GM23338 (cell line): ENCODE data around the gene SNTG2. TPM values are rescaled to one million over a fixed set of nuclear protein-coding genes. Genes with fewer than 3 reads are reported as not detected.

Experiments used
- ATAC-seq: fragments of 200-7000 bp; cut with Tn5 transposase; 3 replicates; pipeline ENCODE4 v1.9.1; 2020
- DNase-seq: peaks from one replicate; pipeline ENCODE4 v3.0.0-alpha.2; 2015; ENCODE audit warnings: low spot score
- H2AFZ ChIP-seq: fragments of 200-600 bp; sonication (generic); 2 replicates; pipeline ENCODE4 v1.8.0; 2016; ENCODE audit warnings: antibody characterized with exemption, mild to moderate bottlenecking, moderate library complexity
- H3F3A ChIP-seq: fragments of 200-600 bp; sonication (generic); replicated peaks from 2 replicates; pipeline ENCODE4 v1.8.0; 2017; ENCODE audit warnings: antibody characterized with exemption, mixed run types, low read depth
- H3K27ac ChIP-seq: fragments of 200-600 bp; sonication (generic); 2 replicates; pipeline ENCODE4 v1.6.1; 2016; ENCODE audit warnings: low read depth
- H3K27me3 ChIP-seq: fragments of 200-600 bp; sonication (generic); 2 replicates; pipeline ENCODE4 v1.8.0; 2016; ENCODE audit warnings: mild to moderate bottlenecking, mixed run types, moderate library complexity; ENCODE audit not compliant: insufficient read depth
- H3K36me3 ChIP-seq: fragments of 200-600 bp; sonication (generic); 2 replicates; pipeline ENCODE4 v1.8.0; 2016; ENCODE audit warnings: mild to moderate bottlenecking; ENCODE audit not compliant: insufficient read depth
- H3K4me1 ChIP-seq: fragments of 200-600 bp; sonication (generic); 2 replicates; pipeline ENCODE4 v1.8.0; 2016; ENCODE audit warnings: mild to moderate bottlenecking, moderate library complexity; ENCODE audit not compliant: insufficient read depth
- H3K4me2 ChIP-seq: fragments of 200-600 bp; sonication (generic); 2 replicates; pipeline ENCODE4 v1.7.1; 2017; ENCODE audit warnings: mixed run types
- H3K4me3 ChIP-seq: fragments of 200-600 bp; sonication (generic); 2 replicates; pipeline ENCODE4 v1.6.1; 2016; ENCODE audit warnings: mixed run types
- H3K79me2 ChIP-seq: fragments of 200-600 bp; sonication (generic); replicated peaks from 2 replicates; pipeline ENCODE4 v1.8.0; 2017; ENCODE audit warnings: mild to moderate bottlenecking; ENCODE audit not compliant: insufficient read depth
- H3K9me2 ChIP-seq: fragments of 200-600 bp; sonication (generic); 2 replicates; pipeline ENCODE4 v1.8.0; 2017; ENCODE audit not compliant: insufficient read depth
- H4K20me1 ChIP-seq: fragments of 200-600 bp; sonication (generic); replicated peaks from 2 replicates; pipeline ENCODE4 v1.8.0; 2017; ENCODE audit warnings: mild to moderate bottlenecking; ENCODE audit not compliant: insufficient read depth
- H3K27ac Mint-ChIP-seq: 2 replicates; pipeline ENCODE4 v1.8.0; 2020; ENCODE audit warnings: inconsistent platforms, mild to moderate bottlenecking, moderate library complexity, mixed read lengths
- H3K27me3 Mint-ChIP-seq: 3 replicates; pipeline ENCODE4 v1.8.0; 2022; ENCODE audit warnings: low read depth, mild to moderate bottlenecking, moderate library complexity, mixed read lengths, inconsistent platforms; ENCODE audit not compliant: insufficient read depth, poor library complexity
- H3K36me3 Mint-ChIP-seq: 3 replicates; pipeline ENCODE4 v1.8.0; 2021; ENCODE audit warnings: low read depth, mild to moderate bottlenecking, inconsistent platforms, moderate library complexity, mixed read lengths
- H3K4me1 Mint-ChIP-seq: 3 replicates; pipeline ENCODE4 v1.8.0; 2020; ENCODE audit warnings: mild to moderate bottlenecking, inconsistent platforms, mixed read lengths
- H3K4me3 Mint-ChIP-seq: 3 replicates; pipeline ENCODE4 v1.8.0; 2021; ENCODE audit warnings: moderate library complexity, mild to moderate bottlenecking, inconsistent platforms, mixed read lengths
- H3K9me3 Mint-ChIP-seq: 3 replicates; pipeline ENCODE4 v1.8.0; 2020; ENCODE audit warnings: moderate library complexity, mild to moderate bottlenecking, inconsistent platforms, mixed read lengths
- CREB1 ChIP-seq: fragments of 250-450 bp; sonication (Bioruptor Pico); IDR thresholded peaks from 2 replicates; pipeline ENCODE4 v1.5.0; 2020; ENCODE audit warnings: low read depth, mild to moderate bottlenecking, moderate library complexity
- EZH2phosphoT487 ChIP-seq: fragments of 200-600 bp; sonication (generic); IDR thresholded peaks from one replicate; pipeline ENCODE4 v1.8.1; 2018; ENCODE audit warnings: antibody characterized with exemption; ENCODE audit not compliant: unreplicated experiment
- JUNB ChIP-seq: IDR thresholded peaks from one replicate; pipeline ENCODE4 v1.6.1; 2016; ENCODE audit warnings: antibody characterized with exemption; ENCODE audit not compliant: unreplicated experiment
- POLR2AphosphoS5 ChIP-seq: IDR thresholded peaks from 2 replicates; pipeline ENCODE4 v1.6.1; 2016; ENCODE audit warnings: antibody characterized with exemption, low read depth
- ZNF331 ChIP-seq: fragments of 250-450 bp; sonication (Bioruptor Pico); IDR thresholded peaks from 2 replicates; pipeline ENCODE4 v1.5.0; 2020; ENCODE audit warnings: low read depth, mild to moderate bottlenecking, moderate library complexity
- polyA plus RNA-seq: library from polyadenylated mRNA; unstranded; fragments of >200 nt; fragmentation: Nextera tagmentation; extraction: Ambion mirVana; gene quantifications from 2 replicates; pipeline ENCODE4 v1.2.1, GENCODE V29; 2016
- total RNA-seq: library from RNA; depleted of rRNA; stranded (reverse); fragments of >200 nt; shearing (Covaris generic); gene quantifications from 2 replicates; pipeline ENCODE4 v1.2.3, GENCODE V29; 2014
- TF ChIP-seq, protein P1 (sequence below), 2 experiments: fragments of 200-600 bp in 1 of 2; sonication (generic) in 1 of 2; conservative IDR thresholded peaks; 2 replicates each; pipeline versions ENCODE4 v1.5.1 to v1.6.1; 2016 to 2017; ENCODE audit warnings: antibody characterized with exemption in 2 of 2, low read depth in 2 of 2, mild to moderate bottlenecking in 2 of 2, moderate library complexity in 1 of 2
- TF ChIP-seq, protein P2 (sequence below): IDR thresholded peaks from one replicate; pipeline ENCODE4 v1.6.1; 2018; ENCODE audit warnings: antibody characterized with exemption; ENCODE audit not compliant: unreplicated experiment
- TF ChIP-seq, protein P3 (sequence below): fragments of 250-450 bp; sonication (Bioruptor Pico); IDR thresholded peaks from 2 replicates; pipeline ENCODE4 v1.5.0; 2020; ENCODE audit warnings: mild to moderate bottlenecking, moderate library complexity

The SNTG2 gene
- total and polyA plus RNA-seq, 2 experiments from 2014 or later: 27.5 to 60.4 TPM

DNA sequence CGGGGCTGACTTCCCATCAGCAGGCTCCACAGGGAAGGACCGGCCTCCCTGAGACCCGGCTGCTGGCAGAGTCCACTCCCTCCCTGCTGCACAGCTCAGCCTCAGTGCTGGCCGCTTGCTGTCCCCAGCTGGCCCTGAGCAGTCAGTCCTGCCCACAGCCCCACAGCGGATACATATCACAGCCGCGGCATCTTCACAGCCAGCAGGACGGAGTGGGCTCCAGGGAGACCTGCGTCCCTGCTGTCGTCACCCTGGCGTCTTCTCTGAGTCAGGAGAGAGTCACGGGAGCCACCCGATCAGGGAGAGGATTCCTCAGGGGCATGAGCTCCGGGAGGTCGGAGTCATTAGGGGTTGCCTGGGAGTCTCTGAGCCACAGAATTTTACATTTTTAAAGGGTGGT lies 13.1 kb upstream of the SNTG2 start (continued):
- TF ChIP-seq, protein P1, sequence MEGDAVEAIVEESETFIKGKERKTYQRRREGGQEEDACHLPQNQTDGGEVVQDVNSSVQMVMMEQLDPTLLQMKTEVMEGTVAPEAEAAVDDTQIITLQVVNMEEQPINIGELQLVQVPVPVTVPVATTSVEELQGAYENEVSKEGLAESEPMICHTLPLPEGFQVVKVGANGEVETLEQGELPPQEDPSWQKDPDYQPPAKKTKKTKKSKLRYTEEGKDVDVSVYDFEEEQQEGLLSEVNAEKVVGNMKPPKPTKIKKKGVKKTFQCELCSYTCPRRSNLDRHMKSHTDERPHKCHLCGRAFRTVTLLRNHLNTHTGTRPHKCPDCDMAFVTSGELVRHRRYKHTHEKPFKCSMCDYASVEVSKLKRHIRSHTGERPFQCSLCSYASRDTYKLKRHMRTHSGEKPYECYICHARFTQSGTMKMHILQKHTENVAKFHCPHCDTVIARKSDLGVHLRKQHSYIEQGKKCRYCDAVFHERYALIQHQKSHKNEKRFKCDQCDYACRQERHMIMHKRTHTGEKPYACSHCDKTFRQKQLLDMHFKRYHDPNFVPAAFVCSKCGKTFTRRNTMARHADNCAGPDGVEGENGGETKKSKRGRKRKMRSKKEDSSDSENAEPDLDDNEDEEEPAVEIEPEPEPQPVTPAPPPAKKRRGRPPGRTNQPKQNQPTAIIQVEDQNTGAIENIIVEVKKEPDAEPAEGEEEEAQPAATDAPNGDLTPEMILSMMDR (conservative IDR thresholded peaks at IDR 0.05; ENCODE audit: low read depth in 2 of 2): no peak
- no peak for TF ChIP-seq EZH2phosphoT487
- TF ChIP-seq ZNF331 (CRISPR knock-in tag): no peak
- TF ChIP-seq, protein P2, sequence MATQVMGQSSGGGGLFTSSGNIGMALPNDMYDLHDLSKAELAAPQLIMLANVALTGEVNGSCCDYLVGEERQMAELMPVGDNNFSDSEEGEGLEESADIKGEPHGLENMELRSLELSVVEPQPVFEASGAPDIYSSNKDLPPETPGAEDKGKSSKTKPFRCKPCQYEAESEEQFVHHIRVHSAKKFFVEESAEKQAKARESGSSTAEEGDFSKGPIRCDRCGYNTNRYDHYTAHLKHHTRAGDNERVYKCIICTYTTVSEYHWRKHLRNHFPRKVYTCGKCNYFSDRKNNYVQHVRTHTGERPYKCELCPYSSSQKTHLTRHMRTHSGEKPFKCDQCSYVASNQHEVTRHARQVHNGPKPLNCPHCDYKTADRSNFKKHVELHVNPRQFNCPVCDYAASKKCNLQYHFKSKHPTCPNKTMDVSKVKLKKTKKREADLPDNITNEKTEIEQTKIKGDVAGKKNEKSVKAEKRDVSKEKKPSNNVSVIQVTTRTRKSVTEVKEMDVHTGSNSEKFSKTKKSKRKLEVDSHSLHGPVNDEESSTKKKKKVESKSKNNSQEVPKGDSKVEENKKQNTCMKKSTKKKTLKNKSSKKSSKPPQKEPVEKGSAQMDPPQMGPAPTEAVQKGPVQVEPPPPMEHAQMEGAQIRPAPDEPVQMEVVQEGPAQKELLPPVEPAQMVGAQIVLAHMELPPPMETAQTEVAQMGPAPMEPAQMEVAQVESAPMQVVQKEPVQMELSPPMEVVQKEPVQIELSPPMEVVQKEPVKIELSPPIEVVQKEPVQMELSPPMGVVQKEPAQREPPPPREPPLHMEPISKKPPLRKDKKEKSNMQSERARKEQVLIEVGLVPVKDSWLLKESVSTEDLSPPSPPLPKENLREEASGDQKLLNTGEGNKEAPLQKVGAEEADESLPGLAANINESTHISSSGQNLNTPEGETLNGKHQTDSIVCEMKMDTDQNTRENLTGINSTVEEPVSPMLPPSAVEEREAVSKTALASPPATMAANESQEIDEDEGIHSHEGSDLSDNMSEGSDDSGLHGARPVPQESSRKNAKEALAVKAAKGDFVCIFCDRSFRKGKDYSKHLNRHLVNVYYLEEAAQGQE: no peak

DNA sequence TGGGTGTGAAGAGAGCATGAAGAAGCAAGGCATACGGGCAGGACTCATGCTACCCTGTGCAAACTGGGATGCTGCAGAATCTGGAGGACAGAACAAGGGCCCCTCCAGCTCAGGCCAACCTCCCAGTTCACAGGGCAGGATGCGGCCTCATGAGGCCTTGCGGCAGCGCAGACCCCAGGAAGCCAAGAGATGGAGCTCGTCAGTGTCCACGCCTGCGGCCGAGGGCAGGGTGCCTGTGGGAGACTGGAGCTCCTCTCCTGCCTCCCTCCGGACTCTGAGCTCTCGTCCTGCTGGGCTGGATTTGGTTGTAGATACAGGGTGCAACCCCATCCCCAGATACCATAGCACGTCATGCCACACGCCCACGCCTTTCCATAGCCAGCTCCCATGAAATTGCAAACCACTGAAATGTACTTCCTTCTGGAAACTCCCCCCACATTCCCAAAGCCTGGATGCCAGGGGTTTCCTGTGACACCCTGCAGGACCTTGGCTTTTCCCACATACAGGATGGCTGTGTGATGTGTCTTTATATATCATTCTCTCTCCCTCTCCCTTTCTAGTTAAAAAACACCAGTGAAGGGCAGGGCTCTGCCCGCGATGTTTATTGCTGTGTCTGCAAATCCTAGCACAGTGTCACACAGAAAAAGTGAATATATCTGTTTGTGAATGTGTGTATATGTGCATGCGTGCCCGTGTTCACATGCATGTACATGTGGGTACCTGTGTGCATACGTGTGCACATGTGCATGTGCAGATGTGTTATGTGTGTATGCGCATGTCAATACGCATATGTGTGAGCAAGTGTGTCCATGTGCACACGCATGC lies 12.3 kb upstream of the SNTG2 start:
- H3K4me2 ChIP-seq: no peak overlapping the region
- DNase-seq (no peak), ATAC-seq (no peak)
- H3K27me3 Mint-ChIP-seq: peaks cover 5% of the 10 kb centered on the region
- no peak overlapping the region for H3K4me3 ChIP-seq
- H3K4me1 ChIP-seq: peaks cover 4% of the 10 kb centered on the region; the same call in 1 of the 2 replicates
- 0 out of 2 replicates have a peak, but pooled peaks cover 3% of the 10 kb centered on the region for H3K9me2 ChIP-seq
- 0 out of 2 replicates have a peak, but pooled peaks cover 2% of the 10 kb centered on the region for H3F3A ChIP-seq
- H3K79me2 ChIP-seq: no peaks in the 10 kb centered on the region
- H3K36me3 Mint-ChIP-seq: peaks cover 14% of the 10 kb centered on the region; the same call in 2 of the 3 replicates
- H3K4me3 Mint-ChIP-seq: no peak overlapping the region; the same call in 2 of the 3 replicates
- peaks cover 12% of the 10 kb centered on the region; the same call in 2 of the 3 replicates for H3K4me1 Mint-ChIP-seq
- no peak overlapping the region for H2AFZ ChIP-seq
- H4K20me1 ChIP-seq: no peaks in the 10 kb centered on the region
- H3K36me3 ChIP-seq: no peaks in the 10 kb centered on the region
- H3K27me3 ChIP-seq: no peaks in the 10 kb centered on the region; the same call in 1 of the 2 replicates
- no peak overlapping the region for H3K27ac Mint-ChIP-seq
- peaks cover 16% of the 10 kb centered on the region; the same call in 2 of the 3 replicates for H3K9me3 Mint-ChIP-seq
- no peak overlapping the region for H3K27ac ChIP-seq
- no peak for TF ChIP-seq POLR2AphosphoS5
- TF ChIP-seq CREB1 (CRISPR knock-in tag): no peak
- TF ChIP-seq, protein P3, sequence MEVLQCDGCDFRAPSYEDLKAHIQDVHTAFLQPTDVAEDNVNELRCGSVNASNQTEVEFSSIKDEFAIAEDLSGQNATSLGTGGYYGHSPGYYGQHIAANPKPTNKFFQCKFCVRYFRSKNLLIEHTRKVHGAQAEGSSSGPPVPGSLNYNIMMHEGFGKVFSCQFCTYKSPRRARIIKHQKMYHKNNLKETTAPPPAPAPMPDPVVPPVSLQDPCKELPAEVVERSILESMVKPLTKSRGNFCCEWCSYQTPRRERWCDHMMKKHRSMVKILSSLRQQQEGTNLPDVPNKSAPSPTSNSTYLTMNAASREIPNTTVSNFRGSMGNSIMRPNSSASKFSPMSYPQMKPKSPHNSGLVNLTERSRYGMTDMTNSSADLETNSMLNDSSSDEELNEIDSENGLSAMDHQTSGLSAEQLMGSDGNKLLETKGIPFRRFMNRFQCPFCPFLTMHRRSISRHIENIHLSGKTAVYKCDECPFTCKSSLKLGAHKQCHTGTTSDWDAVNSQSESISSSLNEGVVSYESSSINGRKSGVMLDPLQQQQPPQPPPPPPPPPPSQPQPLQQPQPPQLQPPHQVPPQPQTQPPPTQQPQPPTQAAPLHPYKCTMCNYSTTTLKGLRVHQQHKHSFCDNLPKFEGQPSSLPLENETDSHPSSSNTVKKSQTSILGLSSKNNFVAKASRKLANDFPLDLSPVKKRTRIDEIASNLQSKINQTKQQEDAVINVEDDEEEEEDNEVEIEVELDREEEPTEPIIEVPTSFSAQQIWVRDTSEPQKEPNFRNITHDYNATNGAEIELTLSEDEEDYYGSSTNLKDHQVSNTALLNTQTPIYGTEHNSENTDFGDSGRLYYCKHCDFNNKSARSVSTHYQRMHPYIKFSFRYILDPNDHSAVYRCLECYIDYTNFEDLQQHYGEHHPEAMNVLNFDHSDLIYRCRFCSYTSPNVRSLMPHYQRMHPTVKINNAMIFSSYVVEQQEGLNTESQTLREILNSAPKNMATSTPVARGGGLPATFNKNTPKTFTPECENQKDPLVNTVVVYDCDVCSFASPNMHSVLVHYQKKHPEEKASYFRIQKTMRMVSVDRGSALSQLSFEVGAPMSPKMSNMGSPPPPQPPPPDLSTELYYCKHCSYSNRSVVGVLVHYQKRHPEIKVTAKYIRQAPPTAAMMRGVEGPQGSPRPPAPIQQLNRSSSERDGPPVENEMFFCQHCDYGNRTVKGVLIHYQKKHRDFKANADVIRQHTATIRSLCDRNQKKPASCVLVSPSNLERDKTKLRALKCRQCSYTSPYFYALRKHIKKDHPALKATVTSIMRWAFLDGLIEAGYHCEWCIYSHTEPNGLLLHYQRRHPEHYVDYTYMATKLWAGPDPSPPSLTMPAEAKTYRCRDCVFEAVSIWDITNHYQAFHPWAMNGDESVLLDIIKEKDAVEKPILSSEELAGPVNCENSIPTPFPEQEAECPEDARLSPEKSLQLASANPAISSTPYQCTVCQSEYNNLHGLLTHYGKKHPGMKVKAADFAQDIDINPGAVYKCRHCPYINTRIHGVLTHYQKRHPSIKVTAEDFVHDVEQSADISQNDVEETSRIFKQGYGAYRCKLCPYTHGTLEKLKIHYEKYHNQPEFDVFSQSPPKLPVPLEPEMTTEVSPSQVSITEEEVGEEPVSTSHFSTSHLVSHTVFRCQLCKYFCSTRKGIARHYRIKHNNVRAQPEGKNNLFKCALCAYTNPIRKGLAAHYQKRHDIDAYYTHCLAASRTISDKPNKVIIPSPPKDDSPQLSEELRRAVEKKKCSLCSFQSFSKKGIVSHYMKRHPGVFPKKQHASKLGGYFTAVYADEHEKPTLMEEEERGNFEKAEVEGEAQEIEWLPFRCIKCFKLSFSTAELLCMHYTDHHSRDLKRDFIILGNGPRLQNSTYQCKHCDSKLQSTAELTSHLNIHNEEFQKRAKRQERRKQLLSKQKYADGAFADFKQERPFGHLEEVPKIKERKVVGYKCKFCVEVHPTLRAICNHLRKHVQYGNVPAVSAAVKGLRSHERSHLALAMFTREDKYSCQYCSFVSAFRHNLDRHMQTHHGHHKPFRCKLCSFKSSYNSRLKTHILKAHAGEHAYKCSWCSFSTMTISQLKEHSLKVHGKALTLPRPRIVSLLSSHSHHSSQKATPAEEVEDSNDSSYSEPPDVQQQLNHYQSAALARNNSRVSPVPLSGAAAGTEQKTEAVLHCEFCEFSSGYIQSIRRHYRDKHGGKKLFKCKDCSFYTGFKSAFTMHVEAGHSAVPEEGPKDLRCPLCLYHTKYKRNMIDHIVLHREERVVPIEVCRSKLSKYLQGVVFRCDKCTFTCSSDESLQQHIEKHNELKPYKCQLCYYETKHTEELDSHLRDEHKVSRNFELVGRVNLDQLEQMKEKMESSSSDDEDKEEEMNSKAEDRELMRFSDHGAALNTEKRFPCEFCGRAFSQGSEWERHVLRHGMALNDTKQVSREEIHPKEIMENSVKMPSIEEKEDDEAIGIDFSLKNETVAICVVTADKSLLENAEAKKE (CRISPR knock-in tag): no peak
- TF ChIP-seq, protein P2: no peak
- no peak for TF ChIP-seq JUNB
